Liver (tissue), 3 donors: ENCODE results near the gene HSP90AA1.
"Not testable (repeated sequence)": the region's sequence is repeated elsewhere in the genome, so short reads cannot be mapped to it uniquely, and the experiment has no call there.

Experiments
- EGR1 ChIP-seq, 2 donors: IDR thresholded peaks; 2 replicates each; pipeline ENCODE4 v1.6.1; 2016 to 2018; ENCODE audit warnings: antibody characterized with exemption in 2 of 2, low read depth in 2 of 2
- SP1 ChIP-seq: IDR thresholded peaks from 2 replicates; pipeline ENCODE4 v1.6.1; 2018; ENCODE audit warnings: antibody characterized with exemption, mild to moderate bottlenecking
- TF ChIP-seq, protein P1 (sequence below): fragments of 150-350 bp; IDR thresholded peaks from 2 replicates; pipeline ENCODE4 v1.5.1; 2017; ENCODE audit warnings: improper control_type of control experiment, low read depth, low read length; ENCODE audit not compliant: missing input control
- donor health status: healthy.
- donor health status: healthy.

DNA sequence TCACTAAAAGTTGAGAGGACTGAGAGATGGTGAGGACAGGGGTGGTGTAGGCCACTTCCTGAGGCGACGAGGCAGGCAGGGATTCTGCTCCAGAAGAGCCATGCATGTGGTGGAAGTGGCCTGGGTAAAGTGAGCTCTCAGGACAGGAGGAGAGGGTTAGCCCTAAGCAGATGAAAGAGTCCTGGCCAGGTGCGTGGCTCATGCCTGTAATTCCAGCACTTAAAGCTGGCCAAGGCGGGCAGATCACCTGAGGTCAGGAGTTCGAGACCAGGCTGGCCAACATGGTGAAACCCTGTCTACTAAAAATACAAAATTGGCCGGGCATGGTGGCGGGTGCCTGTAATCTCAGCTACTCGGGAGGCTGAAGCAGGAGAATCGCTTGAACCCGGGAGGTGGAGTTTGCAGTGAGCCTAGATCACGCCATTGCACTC, 8.5 kb downstream of the HSP90AA1 start:
- not testable (repeated sequence) for TF ChIP-seq SP1; EGR1 (IDR thresholded peaks at IDR 0.05; ENCODE audit: low read depth in 2 of 2)
- TF ChIP-seq, protein P1, sequence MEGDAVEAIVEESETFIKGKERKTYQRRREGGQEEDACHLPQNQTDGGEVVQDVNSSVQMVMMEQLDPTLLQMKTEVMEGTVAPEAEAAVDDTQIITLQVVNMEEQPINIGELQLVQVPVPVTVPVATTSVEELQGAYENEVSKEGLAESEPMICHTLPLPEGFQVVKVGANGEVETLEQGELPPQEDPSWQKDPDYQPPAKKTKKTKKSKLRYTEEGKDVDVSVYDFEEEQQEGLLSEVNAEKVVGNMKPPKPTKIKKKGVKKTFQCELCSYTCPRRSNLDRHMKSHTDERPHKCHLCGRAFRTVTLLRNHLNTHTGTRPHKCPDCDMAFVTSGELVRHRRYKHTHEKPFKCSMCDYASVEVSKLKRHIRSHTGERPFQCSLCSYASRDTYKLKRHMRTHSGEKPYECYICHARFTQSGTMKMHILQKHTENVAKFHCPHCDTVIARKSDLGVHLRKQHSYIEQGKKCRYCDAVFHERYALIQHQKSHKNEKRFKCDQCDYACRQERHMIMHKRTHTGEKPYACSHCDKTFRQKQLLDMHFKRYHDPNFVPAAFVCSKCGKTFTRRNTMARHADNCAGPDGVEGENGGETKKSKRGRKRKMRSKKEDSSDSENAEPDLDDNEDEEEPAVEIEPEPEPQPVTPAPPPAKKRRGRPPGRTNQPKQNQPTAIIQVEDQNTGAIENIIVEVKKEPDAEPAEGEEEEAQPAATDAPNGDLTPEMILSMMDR = not testable (repeated sequence)
